Stimulated activated CD4-positive, alpha-beta T cell treated with anti-CD3 and anti-CD28 coated beads, Interleukin-4, amount 100 ng/mL, for 48 hours (primary cell): Measurements from ENCODE around the gene COQ2.
"Not testable (repeated sequence)": the region's sequence is repeated elsewhere in the genome, so short reads cannot be mapped to it uniquely, and the experiment has no call there.

Experiments used
- DNase-seq, 2 donors: peaks; one replicate each; pipeline ENCODE4 v3.0.0-alpha.2; 2020; ENCODE audit warnings: low read depth in 2 of 2

COQ2 gene

DNA sequence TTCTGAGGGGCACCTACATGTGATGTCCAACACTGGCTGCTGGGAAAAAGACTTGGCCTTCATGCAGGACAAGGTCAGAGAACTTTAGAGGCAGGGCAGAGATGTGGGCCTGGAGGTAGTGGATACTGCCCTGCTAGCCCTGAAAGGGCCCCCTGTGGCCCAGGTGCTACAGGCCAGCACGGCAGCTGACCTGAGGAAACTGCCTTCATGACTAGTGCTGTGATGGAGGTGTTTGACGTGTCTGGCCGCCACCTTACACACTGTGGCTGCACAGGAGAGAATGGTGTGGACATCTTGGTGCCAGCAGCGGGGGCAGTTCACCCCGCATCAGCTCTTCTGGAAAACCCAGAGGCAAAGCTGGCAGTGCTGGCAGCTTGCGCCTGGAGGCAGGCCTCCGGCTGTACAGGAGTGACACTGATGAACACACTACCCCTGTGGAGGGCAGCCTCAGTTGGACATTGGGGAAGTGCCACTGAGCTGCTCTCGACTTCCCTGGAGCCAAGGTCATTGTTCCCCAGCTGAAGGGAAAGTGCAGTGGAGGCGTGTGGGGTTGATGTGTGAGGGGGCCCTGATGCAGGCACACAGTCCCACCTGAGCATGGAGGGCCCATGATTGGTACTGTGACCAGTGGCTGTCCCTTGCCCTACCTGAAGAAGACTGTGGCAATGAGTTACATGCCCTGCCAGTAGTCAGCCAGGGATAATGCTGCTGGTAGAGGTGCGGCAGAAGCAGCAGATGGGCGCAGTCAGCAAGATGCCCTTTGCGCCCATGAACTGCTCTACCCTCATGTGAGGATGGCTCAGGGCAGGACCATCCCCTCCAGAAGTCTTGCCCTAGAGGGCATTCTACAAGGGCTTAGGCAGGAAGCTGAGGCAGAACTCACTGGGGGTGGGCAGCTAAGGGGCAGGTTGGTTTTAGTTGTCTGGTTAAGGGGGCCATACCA lies 36.9 kb downstream of the COQ2 start:
- no peak for DNase-seq

DNA sequence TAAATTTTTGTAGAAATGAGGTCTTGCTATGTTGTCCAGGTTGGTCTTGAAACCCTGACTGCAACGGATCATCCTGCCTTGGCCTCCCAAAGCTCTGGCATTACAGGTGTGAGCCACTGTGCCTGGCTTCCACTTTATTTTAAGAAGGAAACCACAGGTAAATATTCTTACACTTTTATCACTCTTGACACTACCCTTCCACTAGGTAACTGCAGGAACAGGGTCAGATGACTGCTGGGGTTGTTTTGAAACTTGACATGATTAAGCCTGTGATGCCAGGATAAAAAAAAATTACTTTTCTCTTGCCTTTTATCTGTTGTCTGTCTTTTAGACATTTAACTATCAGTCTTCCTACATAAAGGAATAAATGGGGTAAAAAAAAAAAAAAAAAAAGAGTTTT lies 43.5 kb downstream of the COQ2 start:
- DNase-seq: no peak

DNA sequence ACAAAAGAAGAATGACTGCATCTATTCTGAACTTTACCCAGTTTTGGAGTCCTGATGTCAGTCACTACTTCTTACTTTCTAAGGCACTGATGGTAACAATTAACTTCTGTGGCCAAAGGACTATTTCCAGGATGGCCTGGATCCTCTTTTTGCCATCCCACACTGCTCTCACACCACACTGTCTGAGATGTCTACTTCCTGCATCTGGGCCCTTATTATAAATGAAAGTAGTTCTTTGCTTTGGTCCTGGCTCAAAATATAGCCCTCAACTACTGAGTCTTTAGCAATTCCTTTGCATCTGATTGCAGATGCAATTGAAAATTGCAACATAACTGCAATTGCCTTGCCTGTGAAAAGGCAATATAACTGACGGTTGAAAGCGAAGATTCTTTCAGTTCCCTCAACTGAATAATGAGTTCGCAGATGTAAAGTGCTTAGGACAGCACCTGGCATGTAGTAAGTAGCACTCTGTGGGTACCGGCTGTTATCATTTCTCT lies 44.2 kb downstream of the COQ2 start:
- no peak for DNase-seq

DNA sequence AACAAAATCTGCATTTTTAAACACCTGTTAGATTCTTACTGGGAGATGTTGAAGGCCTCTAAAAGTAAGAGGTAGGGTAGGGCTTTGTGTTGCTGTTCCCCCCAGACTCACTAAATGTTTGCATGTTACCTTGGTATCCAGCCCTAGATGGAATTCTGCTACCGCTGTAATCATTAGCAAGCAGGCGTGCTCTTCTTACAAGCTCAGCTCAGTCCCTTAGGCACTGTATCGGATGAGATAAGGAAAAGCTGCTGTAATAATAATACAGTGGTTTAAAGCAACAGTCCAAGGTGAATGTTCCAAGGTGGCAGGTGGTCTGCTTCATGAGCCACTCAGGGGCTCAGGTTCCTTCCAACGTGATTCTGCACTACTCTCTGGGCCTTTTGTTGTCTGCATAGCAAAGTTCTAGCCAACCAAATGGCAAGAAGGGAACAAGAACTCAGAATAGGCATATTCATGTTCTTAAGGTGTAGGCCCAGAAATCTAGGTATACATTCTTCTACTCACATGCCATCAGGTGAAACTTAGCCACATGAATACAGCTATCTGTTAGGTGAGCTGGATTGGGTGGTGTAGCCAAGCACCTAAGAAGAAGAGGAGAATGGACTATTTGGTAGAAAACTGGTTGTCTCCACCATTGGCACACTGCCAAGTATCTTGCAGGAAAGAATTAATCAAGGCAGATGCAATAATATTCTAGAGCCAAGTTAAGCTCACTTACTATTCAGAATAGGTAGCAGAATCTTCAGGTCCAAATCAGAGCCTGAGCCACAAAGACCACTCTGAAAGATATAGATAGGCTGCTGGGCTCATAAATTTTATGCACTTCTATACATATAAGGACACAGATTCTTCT lies 46.0 kb downstream of the COQ2 start:
- DNase-seq: no peak

DNA sequence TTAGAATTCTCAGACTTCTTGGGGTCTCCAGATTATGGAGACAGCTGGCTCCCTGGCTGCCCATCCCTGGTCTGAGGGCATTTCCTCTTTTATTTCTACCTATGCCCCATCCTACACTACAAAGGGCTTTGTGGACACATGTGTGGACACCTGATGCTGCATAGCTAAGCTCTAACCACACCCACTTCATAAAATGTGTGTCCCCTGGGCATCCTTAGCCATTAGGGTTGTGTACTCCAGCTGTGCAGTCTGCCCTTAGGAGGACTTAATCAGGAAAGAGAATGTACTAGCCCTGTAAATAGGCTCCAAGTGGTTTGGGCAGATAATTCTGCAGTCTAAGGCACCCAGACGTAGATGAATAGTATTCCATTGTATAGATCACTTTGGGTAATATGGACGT lies 47.0 kb downstream of the COQ2 start:
- no peak for DNase-seq

DNA sequence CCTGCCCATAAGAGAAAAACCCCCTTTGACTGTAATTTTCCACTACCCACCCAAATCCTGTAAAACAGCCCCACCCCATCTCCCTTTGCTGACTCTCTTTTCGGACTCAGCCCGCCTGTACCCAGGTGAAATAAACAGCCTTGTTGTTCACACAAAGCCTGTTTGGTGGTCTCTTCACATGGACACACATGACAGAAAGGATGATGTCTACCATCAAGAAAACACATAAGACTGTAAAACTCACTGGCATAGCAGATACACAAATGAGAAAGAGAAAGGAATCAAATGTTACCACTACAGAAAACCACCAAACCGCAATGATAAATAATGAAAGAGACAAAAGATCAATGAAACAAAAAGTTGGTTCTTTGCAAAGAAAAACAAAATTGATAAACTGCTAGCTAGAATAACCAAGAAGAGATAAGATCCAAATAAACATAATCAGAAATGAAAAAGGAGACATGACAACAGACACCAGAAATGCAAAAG lies 48.9 kb downstream of the COQ2 start:
- not testable (repeated sequence) for DNase-seq

DNA sequence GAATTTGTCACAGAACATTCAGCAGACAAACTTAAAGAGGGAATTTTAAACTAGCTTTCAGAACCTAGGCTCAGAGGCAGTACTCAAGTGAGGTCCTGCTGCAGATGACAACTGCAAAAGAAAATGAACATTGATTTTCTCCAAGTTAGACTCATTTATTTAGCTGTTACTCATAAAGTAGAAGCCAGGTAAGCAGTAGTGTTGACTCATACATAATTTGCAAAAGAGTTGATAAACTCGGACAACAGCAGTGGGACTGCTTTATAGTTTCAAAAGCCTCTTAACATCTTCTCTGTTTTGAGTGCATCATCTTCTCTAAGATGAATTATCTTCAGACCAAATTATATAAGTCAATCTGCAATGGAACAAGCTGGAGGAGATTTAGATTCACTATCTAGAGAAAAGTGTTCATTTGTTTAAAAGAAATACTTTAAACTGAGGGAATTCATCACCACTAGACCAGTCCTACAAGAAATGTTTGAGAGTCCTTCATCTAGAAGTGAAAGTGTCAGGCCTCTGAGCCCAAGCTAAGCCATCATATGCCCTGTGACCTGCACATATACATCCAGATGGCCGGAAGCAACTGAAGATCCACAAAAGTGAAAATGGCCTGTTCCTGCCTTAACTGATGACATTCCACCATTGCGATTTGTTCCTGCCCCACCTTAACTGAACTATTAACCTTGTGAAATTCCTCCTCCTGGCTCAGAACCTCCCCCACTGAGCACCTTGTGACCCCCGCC lies 49.5 kb downstream of the COQ2 start:
- DNase-seq: no peak

DNA sequence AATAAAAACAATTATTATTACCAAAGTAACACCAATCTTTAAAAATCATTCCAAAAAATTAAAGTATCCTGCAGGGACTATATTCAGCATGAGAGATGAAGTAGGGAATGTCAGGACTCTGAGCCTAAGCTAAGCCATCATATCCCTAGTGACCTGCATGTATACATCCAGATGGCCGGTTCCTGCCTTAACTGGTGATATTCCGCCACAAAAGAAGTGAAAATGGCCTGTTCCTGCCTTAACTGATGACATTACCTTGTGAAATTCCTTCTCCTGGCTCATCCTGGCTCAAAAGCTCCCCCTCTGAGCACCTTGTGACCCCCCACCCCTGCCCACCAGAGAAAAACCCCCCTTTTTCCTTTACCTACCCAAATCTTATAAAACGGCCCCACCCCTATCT lies 50.2 kb downstream of the COQ2 start:
- DNase-seq: not testable (repeated sequence)

DNA sequence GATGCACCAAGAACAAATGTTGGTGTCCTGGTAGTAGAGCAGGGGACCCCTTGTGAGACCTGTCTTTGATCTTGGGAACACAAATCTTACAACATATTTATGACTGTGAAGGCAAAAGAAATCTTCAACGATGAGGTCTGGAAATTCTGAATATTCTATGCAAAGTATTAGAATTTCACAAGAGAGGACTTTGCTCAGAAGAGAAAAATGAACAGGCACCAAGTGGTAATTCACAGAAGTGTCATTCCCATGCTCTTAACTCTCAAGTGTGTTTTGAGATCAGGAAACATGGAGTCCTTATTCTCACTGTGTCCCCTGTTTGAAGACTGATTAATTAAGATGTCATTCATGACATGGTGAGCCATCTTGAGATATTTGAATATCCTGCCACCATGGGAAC lies 52.5 kb downstream of the COQ2 start:
- no peak for DNase-seq

DNA sequence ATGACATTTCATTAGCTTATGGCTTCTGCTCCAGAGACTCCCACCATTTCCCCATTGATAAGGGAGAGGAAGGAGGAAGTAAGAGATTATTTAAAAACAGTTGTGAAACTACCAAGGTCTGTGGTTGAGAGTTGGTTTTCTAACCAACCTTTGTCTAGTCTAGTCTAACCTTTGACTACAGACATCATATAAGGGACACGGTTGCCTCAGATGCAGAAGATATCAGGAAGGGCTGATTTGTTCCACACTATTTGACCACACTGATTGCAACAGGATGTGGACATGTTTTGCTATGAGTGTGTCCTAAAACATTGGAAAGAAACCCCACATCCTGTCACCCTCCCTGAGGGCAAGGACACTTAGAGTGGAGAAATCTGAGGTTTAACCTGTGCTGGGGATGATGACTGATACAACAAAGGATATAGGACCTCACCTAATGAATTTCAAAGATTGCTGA lies 53.0 kb downstream of the COQ2 start:
- DNase-seq: no peak

DNA sequence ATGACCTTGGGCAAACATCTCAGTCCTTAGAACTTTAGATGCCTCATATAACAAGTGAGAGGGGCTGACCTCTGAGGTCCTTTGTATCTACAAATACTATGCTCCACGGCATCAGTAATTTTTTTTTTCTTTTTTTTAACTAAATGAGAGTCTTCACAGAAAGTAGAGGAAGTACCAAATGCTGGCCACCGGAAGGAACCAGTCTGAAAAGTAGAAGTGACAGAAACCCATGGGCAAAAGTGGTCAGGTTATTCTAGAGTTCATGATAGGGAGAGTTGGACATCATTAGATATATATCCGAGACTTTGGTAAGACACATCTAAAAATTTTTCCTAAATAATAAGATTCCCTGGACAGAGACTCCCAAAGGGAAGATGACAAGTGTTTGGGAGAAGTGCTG lies 53.7 kb downstream of the COQ2 start:
- no peak for DNase-seq

DNA sequence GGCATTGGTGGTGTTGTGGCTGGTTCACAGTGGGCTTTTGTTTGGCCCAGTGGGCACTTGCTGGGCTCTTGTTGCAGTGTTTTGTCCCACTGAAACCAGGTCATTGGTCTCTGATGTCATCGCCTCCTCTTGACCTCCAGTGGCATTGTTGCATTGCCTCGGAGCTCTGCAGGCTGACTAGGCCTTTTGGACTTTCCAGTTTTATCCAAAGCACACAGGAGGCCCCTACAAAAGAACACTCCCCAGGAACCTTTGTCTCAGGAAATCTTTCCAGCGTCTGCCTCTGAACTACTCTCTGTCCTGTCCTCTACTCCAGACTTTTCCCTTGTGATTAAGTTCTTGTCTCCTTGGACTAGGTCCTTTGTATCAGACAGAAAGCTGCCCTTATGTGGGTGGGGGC lies 54.8 kb downstream of the COQ2 start:
- no peak for DNase-seq

DNA sequence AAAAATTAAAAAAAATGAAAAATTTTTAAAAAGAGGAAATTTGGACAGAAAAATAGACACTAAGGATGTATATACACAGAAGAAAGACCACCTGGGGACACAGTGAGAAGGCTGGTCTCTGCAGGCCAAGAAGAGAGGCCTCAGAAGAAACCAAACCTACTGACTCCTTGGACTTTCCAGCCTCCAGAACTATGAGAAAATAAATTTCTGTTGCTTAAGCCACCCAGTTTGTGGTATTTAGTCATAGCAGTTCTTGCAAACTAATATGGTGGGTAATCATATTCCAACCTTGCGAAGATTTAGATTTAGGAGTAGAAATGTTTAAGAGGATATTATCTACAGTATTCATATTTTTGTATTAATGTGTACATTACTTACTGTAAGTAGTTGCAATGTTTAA lies 56.4 kb downstream of the COQ2 start:
- DNase-seq: no peak

DNA sequence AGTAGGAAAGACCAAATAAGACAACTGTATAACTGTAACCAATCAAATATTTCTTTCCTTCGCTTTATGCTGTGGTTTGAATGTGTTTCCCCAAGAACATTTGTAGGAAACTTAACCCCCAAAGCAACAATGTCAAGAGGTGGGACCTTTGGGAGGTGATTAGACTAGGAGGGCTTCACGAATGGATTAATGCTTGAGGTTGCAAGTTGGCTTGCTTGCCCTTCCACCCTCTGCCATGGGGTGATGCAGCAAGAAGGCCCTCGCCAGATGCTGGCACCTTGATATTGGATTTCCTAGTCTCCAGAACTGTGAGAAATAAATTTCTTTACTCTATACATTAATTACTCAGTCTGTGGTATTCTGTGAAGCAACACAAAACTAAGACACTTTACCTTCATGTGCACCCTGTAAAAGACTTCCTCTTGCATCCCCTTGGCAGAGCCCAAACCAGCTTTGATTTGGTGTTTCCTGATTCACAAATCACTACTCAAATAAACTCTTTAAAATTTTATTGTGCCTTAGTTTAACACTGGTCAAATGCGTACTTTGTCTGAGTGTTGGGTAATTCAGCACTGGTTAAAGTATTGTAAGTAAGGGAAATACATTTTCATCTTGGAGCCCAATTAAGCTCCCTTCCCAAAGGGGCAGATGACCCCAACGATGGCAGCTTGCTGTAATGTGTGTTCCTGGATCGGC lies 59.9 kb downstream of the COQ2 start:
- DNase-seq: no peak

DNA sequence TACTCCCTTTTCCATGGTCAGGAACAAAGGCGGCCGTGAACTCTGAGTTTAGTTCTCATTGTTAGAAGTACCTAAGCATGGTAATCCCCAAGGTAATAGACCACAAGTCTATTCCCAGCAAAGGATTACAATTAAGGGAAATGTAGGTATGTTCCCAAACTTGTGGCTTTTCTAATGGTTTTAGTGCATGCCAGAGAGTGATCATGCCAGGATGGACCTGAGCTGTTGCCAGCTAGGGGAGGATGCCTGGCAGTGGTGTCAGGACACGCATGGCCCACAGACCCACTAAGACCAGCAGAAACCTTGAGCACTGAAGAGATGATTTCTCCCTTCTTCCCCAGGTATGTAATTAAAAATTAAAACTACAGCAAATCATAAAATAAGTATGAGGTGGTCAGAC lies 60.8 kb downstream of the COQ2 start:
- DNase-seq: no peak

DNA sequence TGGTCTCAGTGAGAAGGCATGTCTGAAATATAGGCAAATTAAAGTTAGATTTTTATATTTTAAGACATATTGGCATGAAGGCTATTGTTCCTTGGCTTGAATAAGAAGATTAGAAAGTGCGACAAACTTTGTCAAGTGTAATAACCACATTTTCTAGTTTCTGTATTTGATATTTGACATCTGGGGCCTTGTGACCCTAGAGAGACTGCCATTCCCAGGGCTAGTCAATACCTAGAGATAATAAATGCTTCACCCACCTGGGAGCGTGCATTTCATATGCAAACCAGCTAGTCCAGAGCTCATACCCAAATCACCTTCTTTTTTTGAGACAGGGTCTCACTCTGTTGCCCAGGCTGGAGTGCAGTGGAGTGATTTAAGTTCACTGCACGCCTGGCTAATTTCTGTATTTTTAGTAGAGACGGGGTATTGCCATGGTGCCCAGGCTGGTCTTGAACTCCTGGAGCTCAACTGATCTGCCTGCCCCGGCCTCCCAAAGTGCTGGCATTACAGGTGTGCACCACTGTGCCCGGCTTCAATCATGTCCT lies 62.6 kb downstream of the COQ2 start:
- DNase-seq: no peak

DNA sequence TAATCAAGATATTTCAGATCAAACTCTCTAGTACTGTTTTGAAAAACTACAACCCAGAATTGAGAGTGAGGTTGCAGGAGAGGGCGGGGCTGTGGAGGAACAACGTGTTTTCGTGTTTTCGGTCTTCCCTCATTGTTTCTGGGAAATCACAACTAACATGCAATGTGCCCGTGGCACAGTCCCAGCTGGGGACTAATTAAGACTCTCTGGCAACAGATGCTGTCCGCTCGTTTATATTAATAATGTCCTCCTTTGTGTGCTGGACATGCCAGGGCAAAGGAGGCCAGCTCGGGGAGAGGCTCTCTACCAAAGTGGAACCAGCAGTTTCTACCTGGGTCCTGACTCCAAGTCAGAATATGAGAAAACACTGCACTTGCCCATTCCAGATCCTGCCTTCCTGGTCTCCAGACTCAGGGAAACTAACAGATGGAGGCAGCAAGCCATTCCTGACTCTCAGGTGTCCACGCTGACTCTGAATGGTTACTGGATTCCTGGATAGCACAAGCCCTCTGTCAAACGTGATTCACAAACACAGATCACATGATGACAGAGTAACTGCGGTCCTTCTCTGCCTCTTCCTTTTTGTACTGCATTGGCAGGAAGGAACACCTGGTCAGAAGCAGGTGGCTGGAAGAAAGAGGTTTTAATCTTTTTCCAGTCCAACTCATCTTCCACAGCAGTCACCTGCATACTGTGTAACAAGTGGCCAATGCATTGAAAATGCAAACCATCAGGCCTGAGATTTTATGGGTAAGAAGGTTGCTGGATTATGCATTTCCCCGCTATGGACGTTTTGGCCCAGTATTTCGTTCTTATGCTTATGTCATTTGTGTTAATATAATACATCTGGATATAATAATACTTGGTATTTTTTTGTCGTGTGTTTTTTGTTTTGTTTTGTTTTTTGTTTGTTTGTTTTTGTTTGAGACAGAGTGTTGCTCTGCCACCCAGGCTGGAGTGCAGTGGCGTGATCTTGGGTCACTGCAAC lies 65.0 kb downstream of the COQ2 start:
- peak; percentile 53 to 64 for DNase-seq

DNA sequence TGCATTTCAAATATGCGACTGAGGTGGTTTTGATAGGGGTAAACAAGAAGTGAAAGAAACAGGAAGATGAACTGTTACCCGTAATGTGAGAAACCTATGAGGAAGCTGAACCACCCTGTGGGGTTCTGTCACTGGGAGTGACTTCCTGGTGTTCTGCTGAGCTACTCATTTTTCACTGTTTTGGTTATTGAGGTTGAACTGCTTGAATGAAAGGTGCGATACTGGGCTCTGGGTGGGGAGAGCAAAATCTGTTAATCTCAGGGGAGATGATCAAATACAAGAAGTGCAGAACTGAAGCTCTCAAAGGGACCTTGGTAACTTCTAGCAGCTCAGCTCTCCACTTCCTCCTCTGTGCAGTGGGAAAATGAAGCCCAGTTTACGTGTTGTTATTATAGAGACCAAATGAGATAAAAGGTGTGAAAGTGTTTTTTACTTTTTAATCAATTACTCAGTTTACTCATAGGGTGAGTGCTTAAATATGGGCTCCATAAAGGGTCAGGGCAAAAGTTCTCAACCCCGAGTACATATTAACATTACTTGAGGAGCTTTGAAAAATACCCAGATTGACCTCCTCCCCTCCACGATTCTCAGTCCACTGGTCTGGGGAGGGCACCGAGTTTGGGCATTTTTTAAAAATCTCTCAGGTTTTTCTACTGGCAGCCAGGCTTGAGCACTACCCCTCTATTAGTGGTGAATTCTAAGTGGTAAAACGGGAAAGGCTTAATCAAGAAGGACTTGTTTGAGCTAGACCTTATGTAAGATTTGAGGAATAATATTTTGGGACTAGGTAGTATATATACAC lies 66.7 kb downstream of the COQ2 start:
- no peak for DNase-seq
